HepG2 (cell line): Measurements from ENCODE around the gene SAC3D1. TPM values are rescaled to one million over a fixed set of nuclear protein-coding genes. Genes with fewer than 3 reads are reported as not detected.

ENCODE experiments used
- CEBPB ChIP-seq: IDR thresholded peaks from 2 replicates; pipeline ENCODE4 v1.6.1; 2011; ENCODE audit warnings: low read depth, low read length, improper control_type of control experiment, borderline replicate concordance
- DMAP1 ChIP-seq: IDR thresholded peaks from 2 replicates; pipeline ENCODE4 v1.6.1; 2016
- ELF4 ChIP-seq: sonication (generic); formaldehyde crosslinking; IDR thresholded peaks from 2 replicates; pipeline ENCODE4 v1.5.0; 2020; ENCODE audit warnings: missing genetic modification reagents, mild to moderate bottlenecking, moderate library complexity, borderline replicate concordance
- ETV5 ChIP-seq: IDR thresholded peaks from 2 replicates; pipeline ENCODE4 v1.6.1; 2018; ENCODE audit warnings: missing biosample characterization, missing genetic modification reagents, inconsistent platforms, borderline replicate concordance
- GRHL1 ChIP-seq: sonication (generic); formaldehyde crosslinking; conservative IDR thresholded peaks from 2 replicates; pipeline ENCODE4 v1.8.0; 2022; ENCODE audit warnings: missing genetic modification reagents
- HMG20A ChIP-seq: IDR thresholded peaks from 2 replicates; pipeline ENCODE4 v1.6.1; 2016; ENCODE audit warnings: borderline replicate concordance
- KDM6A ChIP-seq: IDR thresholded peaks from 2 replicates; pipeline ENCODE4 v1.6.1; 2016; ENCODE audit warnings: low read depth
- MED1 ChIP-seq: sonication (generic); formaldehyde crosslinking; IDR thresholded peaks from 2 replicates; pipeline ENCODE4 v1.4.0; 2020; ENCODE audit warnings: missing genetic modification reagents
- MEF2D ChIP-seq: sonication (generic); formaldehyde crosslinking; IDR thresholded peaks from 2 replicates; pipeline ENCODE4 v1.5.1; 2020; ENCODE audit warnings: mild to moderate bottlenecking, missing genetic modification reagents
- MXD1 ChIP-seq: sonication (generic); formaldehyde crosslinking; IDR thresholded peaks from 2 replicates; pipeline ENCODE4 v1.4.0; 2020; ENCODE audit warnings: mild to moderate bottlenecking, missing genetic modification reagents
- NFYC ChIP-seq: IDR thresholded peaks from 2 replicates; pipeline ENCODE4 v1.6.1; 2016; ENCODE audit warnings: missing genetic modification reagents, missing compliant biosample characterization
- PLRG1 ChIP-seq: fragments of 450-650 bp; conservative IDR thresholded peaks from 2 replicates; pipeline ENCODE4 v1.6.1; 2016
- RAD21 ChIP-seq: fragments of 450-650 bp; formaldehyde crosslinking; IDR thresholded peaks from 2 replicates; pipeline ENCODE4 v1.5.0; 2020; ENCODE audit warnings: mild to moderate bottlenecking
- RCOR2 ChIP-seq: IDR thresholded peaks from 2 replicates; pipeline ENCODE4 v1.6.1; 2016; ENCODE audit warnings: missing biosample characterization, missing genetic modification reagents
- SALL2 ChIP-seq: sonication (generic); formaldehyde crosslinking; IDR thresholded peaks from 2 replicates; pipeline ENCODE4 v1.8.1; 2023; ENCODE audit warnings: mild to moderate bottlenecking, missing genetic modification reagents, inconsistent platforms
- SIN3B ChIP-seq: fragments of 150-350 bp; IDR thresholded peaks from 2 replicates; pipeline ENCODE4 v1.6.1; 2014; ENCODE audit warnings: low read length
- STAG1 ChIP-seq: sonication (generic); formaldehyde crosslinking; IDR thresholded peaks from 2 replicates; pipeline ENCODE4 v1.4.0; 2020; ENCODE audit warnings: missing genetic modification reagents
- STAT6 ChIP-seq: sonication (generic); formaldehyde crosslinking; IDR thresholded peaks from 2 replicates; pipeline ENCODE4 v1.4.0; 2020; ENCODE audit warnings: missing genetic modification reagents, mild to moderate bottlenecking, borderline replicate concordance
- ZBTB3 ChIP-seq: sonication (generic); formaldehyde crosslinking; IDR thresholded peaks from 2 replicates; pipeline ENCODE4 v1.4.0; 2020; ENCODE audit warnings: low read depth, mild to moderate bottlenecking, moderate library complexity, missing genetic modification reagents, borderline replicate concordance
- ZBTB43 ChIP-seq: sonication (generic); formaldehyde crosslinking; conservative IDR thresholded peaks from 2 replicates; pipeline ENCODE4 v1.4.0; 2020; ENCODE audit warnings: missing genetic modification reagents
- ZNF274 ChIP-seq: sonication (generic); formaldehyde crosslinking; IDR thresholded peaks from 2 replicates; pipeline ENCODE4 v1.5.1; 2020; ENCODE audit warnings: mild to moderate bottlenecking, missing genetic modification reagents
- ZNF317 ChIP-seq: sonication (generic); formaldehyde crosslinking; IDR thresholded peaks from 2 replicates; pipeline ENCODE4 v1.5.0; 2020; ENCODE audit warnings: mild to moderate bottlenecking, missing genetic modification reagents
- ZNF367 ChIP-seq: sonication (generic); formaldehyde crosslinking; IDR thresholded peaks from 2 replicates; pipeline ENCODE4 v1.4.0; 2020; ENCODE audit warnings: missing genetic modification reagents, borderline replicate concordance
- ZNF570 ChIP-seq: sonication (generic); formaldehyde crosslinking; IDR thresholded peaks from 2 replicates; pipeline ENCODE4 v1.4.0; 2020; ENCODE audit warnings: mild to moderate bottlenecking, missing genetic modification reagents, borderline replicate concordance
- ZNF629 ChIP-seq: sonication (generic); formaldehyde crosslinking; conservative IDR thresholded peaks from 2 replicates; pipeline ENCODE4 v1.5.0; 2020; ENCODE audit warnings: missing genetic modification reagents
- ZNF75D ChIP-seq: sonication (generic); formaldehyde crosslinking; IDR thresholded peaks from 2 replicates; pipeline ENCODE4 v1.8.1; 2023; ENCODE audit warnings: missing genetic modification reagents, mild to moderate bottlenecking, borderline replicate concordance
- ZNF776 ChIP-seq: sonication (generic); formaldehyde crosslinking; IDR thresholded peaks from 2 replicates; pipeline ENCODE4 v1.4.0; 2020; ENCODE audit warnings: mild to moderate bottlenecking, missing genetic modification reagents
- polyA plus RNA-seq, 8 experiments: library from polyadenylated mRNA; depleted of rRNA in 3 of 8; stranded (reverse) in 7 of 8; unstranded in 1 of 8; fragments of >200 nt; fragmentation: Illumina TruSeq in 4 of 8; extraction: Trizol in 4 of 8; gene quantifications; 2 replicates each; pipeline versions ENCODE4 v1.2.1 to v1.2.3, GENCODE V29; 2011 to 2016; ENCODE audit warnings: low read depth in 4 of 8, missing spikeins in 1 of 8, mixed read lengths in 1 of 8; ENCODE audit not compliant: insufficient read depth in 1 of 8
- total RNA-seq, 5 experiments: library from RNA; depleted of rRNA; stranded (reverse); fragments of >200 nt; fragmentation: Illumina TruSeq; extraction: Trizol; gene quantifications; 2 replicates each; pipeline ENCODE4 v1.2.3, GENCODE V29; 2016; ENCODE audit warnings: low read depth in 1 of 5

Gene SAC3D1
- total and polyA plus RNA-seq, 2 of the 13 experiments (the other 11 are each of a cell fraction or from before 2014, with no cell fraction given) = 7.4 to 36.3 TPM

GRCh38 chr11:65060913-65061408 lies 20.0 kb downstream of the SAC3D1 start (continued):
- no peak for TF ChIP-seq NFYC (CRISPR knock-in tag)
- TF ChIP-seq DMAP1 (CRISPR knock-in tag) = no peak
- no peak for TF ChIP-seq ZNF570 (CRISPR knock-in tag)
- TF ChIP-seq STAT6 (CRISPR knock-in tag) = no peak
- TF ChIP-seq SIN3B = no peak
- no peak for TF ChIP-seq SALL2
- TF ChIP-seq HMG20A (CRISPR knock-in tag) = no peak
- TF ChIP-seq MED1 (CRISPR knock-in tag) = 0 out of 2 replicates have a peak, but pooled peaks have one; percentile 13
- TF ChIP-seq CEBPB = no peak
- TF ChIP-seq KDM6A = no peak
- TF ChIP-seq RAD21 (CRISPR knock-in tag) = peak; percentile 65
- no peak for TF ChIP-seq ZNF367 (CRISPR knock-in tag)
- TF ChIP-seq PLRG1 = no peak
- TF ChIP-seq RCOR2 (CRISPR knock-in tag) = no peak
- no peak for TF ChIP-seq ZNF75D (CRISPR knock-in tag)
- TF ChIP-seq ETV5 (CRISPR knock-in tag) = no peak
- TF ChIP-seq MEF2D = no peak
- TF ChIP-seq ZBTB3 (CRISPR knock-in tag) = no peak
- no peak for TF ChIP-seq GRHL1 (CRISPR knock-in tag)
- no peak for TF ChIP-seq ELF4 (CRISPR knock-in tag)
- TF ChIP-seq ZNF629 (CRISPR knock-in tag) = peak; percentile 41; the same call in 1 of the 2 replicates
- TF ChIP-seq ZBTB43 (CRISPR knock-in tag) = no peak
- TF ChIP-seq ZNF317 (CRISPR knock-in tag) = no peak
- TF ChIP-seq MXD1 = no peak
- no peak for TF ChIP-seq ZNF776 (CRISPR knock-in tag)
- peak; percentile 70 for TF ChIP-seq STAG1 (CRISPR knock-in tag)
- TF ChIP-seq ZNF274 = no peak
